Uterus (tissue), 4 donors: ENCODE measurements around the gene ADORA2A. TPM values are rescaled to one million over a fixed set of nuclear protein-coding genes. Genes with fewer than 3 reads are reported as not detected.
A peak's percentile ranks its signal among the peaks of the same experiment; 100 is the strongest.

Experiments
- DNase-seq, 2 donors: peaks; one replicate each; pipeline ENCODE4 v3.0.0-alpha.2; 2019 to 2020
- H3K27ac ChIP-seq, 2 donors: fragments of 200-600 bp; sonication (generic); 1 replicate in 1 of 2; 2 replicates in 1 of 2; pipeline ENCODE4 v1.5.1; 2016 to 2018
- H3K27me3 ChIP-seq, 2 donors: fragments of 200-600 bp; sonication (generic); one replicate each; pipeline ENCODE4 v1.5.1; 2018 to 2019; ENCODE audit warnings: control low read depth in 1 of 2
- H3K36me3 ChIP-seq, 2 donors: fragments of 200-600 bp; sonication (generic); one replicate each; pipeline ENCODE4 v1.5.1; 2019; ENCODE audit warnings: control low read depth in 1 of 2
- H3K4me1 ChIP-seq, 2 donors: fragments of 200-600 bp; sonication (generic); one replicate each; pipeline ENCODE4 v1.5.1; 2018 to 2019; ENCODE audit warnings: control low read depth in 1 of 2
- H3K4me3 ChIP-seq, 2 donors: fragments of 200-600 bp; sonication (generic); 1 replicate in 1 of 2; 2 replicates in 1 of 2; pipeline ENCODE4 v1.5.1; 2018 to 2019; ENCODE audit warnings: mild to moderate bottlenecking in 1 of 2
- H3K9me3 ChIP-seq, 2 donors: fragments of 200-600 bp; sonication (generic); one replicate each; pipeline ENCODE4 v1.5.1; 2019; ENCODE audit warnings: control low read depth in 1 of 2
- POLR2A ChIP-seq, 2 donors: fragments of 450-650 bp; IDR thresholded peaks; one replicate each; pipeline ENCODE4 v1.6.1; 2016; ENCODE audit warnings: antibody characterized with exemption in 2 of 2, mild to moderate bottlenecking in 1 of 2, moderate library complexity in 1 of 2
- intact Hi-C: fragments of 100-400 bp; cut with DNase I; formaldehyde crosslinking; loops from one replicate; pipeline ENCODE4 v1.15.1; 2023; ENCODE audit warnings: low total_unique reads
- total RNA-seq, 4 donors: library from RNA; depleted of rRNA in 3 of 4; stranded (reverse); fragments of >200 nt in 3 of 4; gene quantifications; one replicate each; pipeline versions ENCODE4 v1.1.0 to v1.2.4, GENCODE V29; 2014 to 2023
- TF ChIP-seq, protein P1 (sequence below), 4 experiments: fragments of 200-600 bp in 2 of 4; fragments of 450-650 bp in 2 of 4; sonication (generic) in 2 of 4; IDR thresholded peaks; one replicate each; pipeline ENCODE4 v1.5.1; 2016 to 2019; ENCODE audit warnings: antibody characterized with exemption in 4 of 4, mild to moderate bottlenecking in 2 of 4, moderate library complexity in 1 of 4
- donor health status: DM: yes; HTN: yes; CAD: no.

The ADORA2A gene
- total RNA-seq, 4 donors from 2014 or later, result 3.3 to 9.9 (median 8.9) TPM; not detected in 1

DNA sequence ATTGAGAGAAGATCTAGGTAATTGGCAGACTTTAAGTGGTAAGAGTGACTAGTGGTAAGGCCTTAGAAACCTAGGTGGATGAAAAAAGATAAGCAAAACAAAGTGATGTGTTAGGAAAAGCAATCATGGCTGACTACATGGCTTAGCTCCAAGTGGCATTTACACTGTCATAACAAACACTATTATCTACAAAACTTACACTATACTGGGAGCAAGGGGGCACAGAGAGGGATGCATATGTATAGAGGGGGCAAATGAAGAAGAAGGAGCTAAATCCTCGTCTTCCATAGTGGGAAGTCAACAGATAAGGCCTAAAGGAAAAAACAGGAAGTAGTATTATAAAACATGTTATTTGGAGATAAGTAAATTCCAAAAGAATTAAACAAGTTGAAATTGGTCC, 32.5 kb downstream of the ADORA2A start:
- Histone ChIP-seq H3K27me3 (no peaks in the 10 kb centered on the region), H3K4me1 (no peaks in the 10 kb centered on the region), H3K27ac (no peak overlapping the region), H3K36me3 (no peaks in the 10 kb centered on the region), H3K9me3 (no peaks in the 10 kb centered on the region), H3K4me3 (no peak overlapping the region)
- no peak for TF ChIP-seq POLR2A (IDR thresholded peaks at IDR 0.05)
- TF ChIP-seq, protein P1, sequence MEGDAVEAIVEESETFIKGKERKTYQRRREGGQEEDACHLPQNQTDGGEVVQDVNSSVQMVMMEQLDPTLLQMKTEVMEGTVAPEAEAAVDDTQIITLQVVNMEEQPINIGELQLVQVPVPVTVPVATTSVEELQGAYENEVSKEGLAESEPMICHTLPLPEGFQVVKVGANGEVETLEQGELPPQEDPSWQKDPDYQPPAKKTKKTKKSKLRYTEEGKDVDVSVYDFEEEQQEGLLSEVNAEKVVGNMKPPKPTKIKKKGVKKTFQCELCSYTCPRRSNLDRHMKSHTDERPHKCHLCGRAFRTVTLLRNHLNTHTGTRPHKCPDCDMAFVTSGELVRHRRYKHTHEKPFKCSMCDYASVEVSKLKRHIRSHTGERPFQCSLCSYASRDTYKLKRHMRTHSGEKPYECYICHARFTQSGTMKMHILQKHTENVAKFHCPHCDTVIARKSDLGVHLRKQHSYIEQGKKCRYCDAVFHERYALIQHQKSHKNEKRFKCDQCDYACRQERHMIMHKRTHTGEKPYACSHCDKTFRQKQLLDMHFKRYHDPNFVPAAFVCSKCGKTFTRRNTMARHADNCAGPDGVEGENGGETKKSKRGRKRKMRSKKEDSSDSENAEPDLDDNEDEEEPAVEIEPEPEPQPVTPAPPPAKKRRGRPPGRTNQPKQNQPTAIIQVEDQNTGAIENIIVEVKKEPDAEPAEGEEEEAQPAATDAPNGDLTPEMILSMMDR (IDR thresholded peaks at IDR 0.05), result no peak
- intact Hi-C loops, result no loop called here
- DNase-seq, result no peak

DNA sequence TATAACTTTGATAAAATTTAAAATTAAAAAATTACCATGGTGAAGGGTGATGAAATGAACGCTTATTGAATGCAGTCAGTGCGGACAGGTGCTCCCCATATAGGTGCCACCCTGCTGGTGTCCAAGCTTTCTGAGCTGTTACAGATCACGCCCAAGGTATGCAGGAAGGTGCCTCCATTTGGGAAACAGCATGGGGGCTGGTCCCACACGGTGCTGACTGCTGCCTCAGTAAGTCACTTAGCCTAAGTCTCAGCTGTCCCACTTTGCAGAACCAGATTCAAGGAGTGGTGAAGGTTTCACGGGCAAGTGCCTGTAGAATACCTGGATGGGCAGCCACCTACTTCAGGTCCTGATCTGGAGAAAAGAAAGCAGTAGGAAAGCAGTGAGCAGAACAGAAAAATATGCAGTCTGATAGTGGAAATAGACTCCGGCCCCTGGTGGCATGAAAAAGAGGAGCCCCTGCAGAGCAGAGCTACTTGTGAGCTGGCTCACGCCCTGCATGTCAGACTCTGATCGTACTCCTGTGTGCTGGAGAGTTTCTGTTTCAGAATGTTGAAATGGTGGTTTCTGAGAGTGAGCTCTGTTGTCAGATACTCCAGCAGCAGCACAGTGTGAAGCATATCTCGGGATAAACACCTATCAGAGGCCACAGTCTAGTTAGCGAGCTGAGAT, 33.2 kb downstream of the ADORA2A start:
- Histone ChIP-seq H3K4me3 (no peak overlapping the region), H3K9me3 (no peaks in the 10 kb centered on the region), H3K4me1 (no peaks in the 10 kb centered on the region), H3K36me3 (no peaks in the 10 kb centered on the region), H3K27ac (no peak overlapping the region), H3K27me3 (no peaks in the 10 kb centered on the region)
- no peak for TF ChIP-seq POLR2A (IDR thresholded peaks at IDR 0.05)
- TF ChIP-seq, protein P1 (IDR thresholded peaks at IDR 0.05), result no peak
- DNase-seq, result no peak
- intact Hi-C loops, result no loop called here

DNA sequence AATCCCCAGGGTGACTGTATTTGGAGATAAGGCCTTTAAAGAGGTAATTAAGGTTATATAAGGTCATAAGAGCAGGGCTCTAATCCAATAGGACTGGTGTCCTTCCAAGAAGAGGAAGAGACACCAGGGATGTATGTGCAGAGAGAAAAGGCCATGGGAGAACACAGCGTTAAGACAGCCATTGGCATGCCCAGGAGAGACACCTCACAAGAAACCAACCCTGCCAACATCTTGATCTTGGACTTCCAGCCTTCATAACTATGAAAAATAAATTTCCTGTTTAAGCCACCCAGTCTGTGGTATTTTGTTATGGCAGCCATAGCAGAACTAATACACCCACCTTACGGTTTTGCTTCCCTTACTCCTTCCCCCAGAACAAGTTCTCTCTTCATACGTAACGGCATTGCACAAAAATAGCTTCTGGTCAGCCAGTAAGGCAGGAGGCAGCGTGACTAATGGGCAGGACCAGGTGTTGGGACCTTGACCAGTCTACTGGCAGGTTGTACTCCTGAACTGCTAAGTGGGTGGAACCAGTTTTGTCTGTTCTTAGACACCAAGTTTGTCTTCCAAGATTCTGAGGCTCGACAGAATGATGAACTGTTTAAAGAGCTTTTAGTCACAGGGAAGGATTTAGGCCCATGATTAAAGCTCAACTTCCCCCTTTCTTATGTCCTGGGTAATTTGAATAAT, 35.8 kb downstream of the ADORA2A start:
- Histone ChIP-seq H3K27me3 (no peaks in the 10 kb centered on the region), H3K27ac (no peak overlapping the region), H3K9me3 (no peaks in the 10 kb centered on the region), H3K4me1 (no peaks in the 10 kb centered on the region), H3K4me3 (no peak overlapping the region), H3K36me3 (no peaks in the 10 kb centered on the region)
- no peak for TF ChIP-seq POLR2A (IDR thresholded peaks at IDR 0.05)
- TF ChIP-seq, protein P1 (IDR thresholded peaks at IDR 0.05), result no peak
- intact Hi-C loops, result no loop called here
- no peak for DNase-seq

DNA sequence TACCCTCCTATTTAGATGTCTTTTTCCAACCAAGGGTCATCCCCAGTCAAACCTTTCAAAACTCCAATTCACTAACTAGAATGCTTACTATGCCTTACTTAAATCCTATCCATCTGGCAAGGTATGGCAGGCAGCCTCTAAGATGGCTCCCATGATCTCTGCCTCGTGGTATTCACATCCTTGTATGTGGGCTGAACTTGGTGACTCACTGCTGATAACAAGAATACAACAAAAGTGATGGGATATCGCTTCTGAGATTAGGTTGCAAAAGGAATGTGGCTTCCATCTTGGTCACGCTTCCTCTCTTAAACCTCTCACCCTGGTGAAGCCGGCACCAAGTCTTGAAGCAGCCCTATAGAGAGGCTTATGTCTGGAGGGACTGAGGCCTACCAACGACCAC, 38.2 kb downstream of the ADORA2A start:
- Histone ChIP-seq H3K9me3 (no peaks in the 10 kb centered on the region), H3K27ac (no peak overlapping the region), H3K4me3 (no peak overlapping the region), H3K27me3 (no peaks in the 10 kb centered on the region), H3K36me3 (no peaks in the 10 kb centered on the region), H3K4me1 (no peaks in the 10 kb centered on the region)
- intact Hi-C loops, result no loop called here
- no peak for TF ChIP-seq POLR2A (IDR thresholded peaks at IDR 0.05)
- TF ChIP-seq, protein P1 (IDR thresholded peaks at IDR 0.05), result no peak
- no peak for DNase-seq

DNA sequence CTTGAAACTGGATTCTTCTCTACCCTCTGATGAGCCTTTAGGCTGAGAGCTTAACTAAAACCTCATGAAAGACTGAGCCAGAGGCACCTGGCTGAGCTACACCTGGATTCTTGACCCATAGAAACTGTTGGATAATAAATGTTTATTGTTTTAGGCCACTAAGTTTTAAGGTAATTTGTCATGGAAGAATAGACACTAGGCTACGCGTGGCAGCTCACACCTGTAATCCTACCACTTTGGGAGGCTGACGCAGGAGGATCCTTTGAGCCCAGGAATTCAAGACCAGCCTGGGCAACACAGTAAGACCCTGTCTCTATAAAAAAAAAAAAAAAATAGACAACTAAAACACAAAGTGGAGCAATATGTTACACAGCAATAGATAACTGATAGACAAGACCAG, 38.6 kb downstream of the ADORA2A start:
- Histone ChIP-seq H3K4me3 (no peak overlapping the region), H3K4me1 (no peaks in the 10 kb centered on the region), H3K9me3 (no peaks in the 10 kb centered on the region), H3K27ac (peak overlapping the region in 1 of 2 donors; percentile 45), H3K36me3 (no peaks in the 10 kb centered on the region), H3K27me3 (no peaks in the 10 kb centered on the region)
- TF ChIP-seq POLR2A (IDR thresholded peaks at IDR 0.05), result no peak
- TF ChIP-seq, protein P1 (IDR thresholded peaks at IDR 0.05), result no peak
- DNase-seq, result no peak
- intact Hi-C loops, result no loop called here
